GM13977 (cell line): ENCODE measurements around the gene GRIP1.

Source experiments
- DNase-seq: peaks from one replicate; pipeline ENCODE4 v3.0.0; 2012; ENCODE audit warnings: low spot score
- in situ Hi-C: fragments of 300-500 bp; cut with MboI; formaldehyde crosslinking; loops from one replicate; pipeline ENCODE4 v1.12.0; 2022; ENCODE audit warnings: low sequenced_read_pairs, low pct_unique_long_range_greater_than_20kb, mixed read lengths, inconsistent platforms; ENCODE audit not compliant: unreplicated experiment
- TF ChIP-seq, protein P1 (sequence below): IDR thresholded peaks from 2 replicates; pipeline ENCODE4 v1.5.1; 2012; ENCODE audit warnings: mild to moderate bottlenecking, control low read depth; ENCODE audit not compliant: insufficient read depth; ENCODE audit errors: extremely low read depth, missing control alignments

GRIP1 gene

DNA sequence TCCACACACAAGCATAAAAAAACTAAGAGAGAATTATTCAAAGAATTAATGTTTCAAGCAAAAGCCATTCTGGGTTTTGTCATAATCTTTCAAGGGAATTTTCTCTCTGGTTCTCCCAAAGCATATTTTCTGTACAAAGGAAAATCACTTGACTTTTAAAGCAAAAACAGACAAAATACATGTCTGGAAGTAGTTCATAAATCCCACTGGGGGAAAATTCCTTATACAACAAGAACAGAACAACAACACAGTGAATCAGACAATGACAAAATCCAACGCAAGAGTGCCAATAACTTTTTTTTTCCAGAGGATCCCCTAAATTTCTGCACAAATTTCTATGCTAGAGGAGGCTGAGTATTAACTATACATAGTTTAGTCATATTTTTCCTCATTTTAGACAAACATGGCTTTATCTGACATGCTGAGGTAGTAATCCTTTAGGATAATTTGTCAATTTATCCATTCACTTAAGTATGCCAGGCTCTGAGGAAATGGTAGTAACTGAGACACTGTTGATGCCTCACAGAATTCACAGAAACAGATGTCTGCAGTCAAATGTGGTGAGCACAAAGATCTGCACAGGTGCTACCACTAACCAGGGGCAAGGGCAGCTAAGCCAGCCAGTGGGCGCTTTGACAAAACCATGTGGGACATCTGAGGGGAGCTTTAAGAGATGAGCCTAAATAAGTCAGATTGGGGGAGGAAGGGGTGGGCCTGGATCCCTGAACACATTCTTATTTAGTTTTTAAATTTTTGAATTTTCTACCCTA lies 38.0 kb downstream of the GRIP1 start:
- TF ChIP-seq, protein P1, sequence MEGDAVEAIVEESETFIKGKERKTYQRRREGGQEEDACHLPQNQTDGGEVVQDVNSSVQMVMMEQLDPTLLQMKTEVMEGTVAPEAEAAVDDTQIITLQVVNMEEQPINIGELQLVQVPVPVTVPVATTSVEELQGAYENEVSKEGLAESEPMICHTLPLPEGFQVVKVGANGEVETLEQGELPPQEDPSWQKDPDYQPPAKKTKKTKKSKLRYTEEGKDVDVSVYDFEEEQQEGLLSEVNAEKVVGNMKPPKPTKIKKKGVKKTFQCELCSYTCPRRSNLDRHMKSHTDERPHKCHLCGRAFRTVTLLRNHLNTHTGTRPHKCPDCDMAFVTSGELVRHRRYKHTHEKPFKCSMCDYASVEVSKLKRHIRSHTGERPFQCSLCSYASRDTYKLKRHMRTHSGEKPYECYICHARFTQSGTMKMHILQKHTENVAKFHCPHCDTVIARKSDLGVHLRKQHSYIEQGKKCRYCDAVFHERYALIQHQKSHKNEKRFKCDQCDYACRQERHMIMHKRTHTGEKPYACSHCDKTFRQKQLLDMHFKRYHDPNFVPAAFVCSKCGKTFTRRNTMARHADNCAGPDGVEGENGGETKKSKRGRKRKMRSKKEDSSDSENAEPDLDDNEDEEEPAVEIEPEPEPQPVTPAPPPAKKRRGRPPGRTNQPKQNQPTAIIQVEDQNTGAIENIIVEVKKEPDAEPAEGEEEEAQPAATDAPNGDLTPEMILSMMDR, result no peak
- in situ Hi-C loops, result no loop called here
- DNase-seq, result no peak

GRCh38 chr12:66638666-66639065 lies 40.2 kb downstream of the GRIP1 start:
- TF ChIP-seq, protein P1, result no peak
- no peak for DNase-seq
- in situ Hi-C loops, result no loop called here

DNA sequence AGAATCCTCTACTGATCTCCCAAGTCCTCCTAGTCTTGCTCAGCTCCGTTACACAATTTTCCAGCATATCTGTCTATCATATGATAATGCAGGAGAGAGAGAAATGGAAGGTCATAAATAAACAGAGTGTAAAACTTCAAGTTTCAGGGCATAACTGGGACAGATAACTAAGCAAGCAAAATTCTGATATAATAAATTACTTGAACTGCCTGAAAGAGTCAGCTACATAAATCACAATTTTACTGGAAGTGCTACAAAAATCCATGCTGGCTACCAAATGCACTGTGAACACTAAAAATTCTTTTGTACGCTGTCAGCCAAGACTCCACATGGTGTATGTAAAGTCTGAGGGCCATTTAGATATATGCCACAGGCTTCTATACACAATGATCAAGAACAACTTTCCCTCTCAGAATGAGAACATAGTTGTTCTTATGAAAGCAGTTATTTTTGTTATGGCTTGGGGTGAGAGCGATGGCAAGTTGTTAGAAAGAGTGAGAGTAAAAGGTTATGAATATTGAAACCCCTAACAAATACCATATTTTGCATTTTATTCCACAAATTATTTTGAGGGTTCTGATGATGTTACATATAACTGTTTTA lies 41.1 kb downstream of the GRIP1 start:
- in situ Hi-C loops, result no loop called here
- no peak for DNase-seq
- TF ChIP-seq, protein P1, result no peak

DNA sequence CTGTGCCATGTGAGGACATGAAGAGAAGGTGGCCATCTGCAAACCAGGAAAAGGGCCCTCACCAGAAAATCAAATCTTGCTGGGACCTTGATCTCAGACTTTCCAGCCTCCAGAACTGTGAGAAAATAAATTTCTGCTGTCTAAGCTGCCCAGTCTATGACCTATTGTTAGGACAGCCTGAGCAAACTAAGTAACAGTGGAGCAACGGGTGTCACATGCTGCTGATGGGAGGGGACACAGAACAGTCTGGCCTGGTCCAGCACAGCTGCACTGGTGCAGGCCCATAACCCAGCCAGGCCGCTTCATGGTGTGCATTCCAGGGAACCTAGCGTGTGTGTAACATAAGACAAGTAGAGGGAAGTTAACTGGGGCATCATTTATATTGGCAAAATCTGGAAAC lies 42.1 kb downstream of the GRIP1 start:
- TF ChIP-seq, protein P1, result no peak
- DNase-seq, result no peak
- in situ Hi-C loops, result no loop called here

- no peak for DNase-seq
- in situ Hi-C loops, result no loop called here
- TF ChIP-seq, protein P1, result no peak
Measured at GRCh38 chr12:66633676-66634075, 45.2 kb downstream of the GRIP1 start.

DNA sequence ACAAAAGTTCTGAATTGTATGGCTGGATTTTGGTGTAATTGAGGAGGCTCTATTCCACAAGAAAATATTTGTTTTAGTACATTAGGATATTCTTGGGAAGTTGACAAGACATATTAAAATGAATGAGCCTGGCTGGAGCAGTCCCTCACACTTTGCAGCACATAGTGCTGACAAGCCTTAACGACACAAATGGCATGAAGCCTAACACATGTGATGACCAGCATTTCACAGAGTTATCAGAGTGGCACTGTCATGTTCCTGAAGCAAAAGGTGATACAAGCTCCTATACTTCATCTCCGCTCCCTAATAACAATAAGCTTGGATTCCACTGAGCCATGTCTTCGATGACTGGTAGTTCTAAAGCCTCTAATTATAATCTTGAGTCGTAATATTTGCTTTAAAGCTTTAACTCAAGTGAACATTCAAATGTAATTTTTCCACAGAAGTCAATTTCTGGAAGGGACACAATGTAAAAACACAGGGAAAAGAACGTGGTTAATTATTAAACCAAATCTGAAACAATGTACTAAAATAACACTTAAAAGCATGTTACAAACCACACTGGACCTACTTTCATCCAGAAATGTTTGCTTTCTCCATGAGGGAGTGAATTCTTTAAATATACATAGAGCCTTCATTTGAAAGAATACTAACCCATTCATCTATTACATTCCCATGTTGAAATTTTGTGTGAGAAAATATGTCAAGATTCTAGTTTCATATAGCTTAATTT lies 49.6 kb downstream of the GRIP1 start:
- no peak for DNase-seq
- TF ChIP-seq, protein P1, result no peak
- in situ Hi-C loops, result no loop called here
